Memory B cell (primary cell): Measurements from ENCODE around the gene LRRC32.
A peak's percentile ranks its signal among the peaks of the same experiment; 100 is the strongest.

Experiments
- ATAC-seq: fragments of 150-1000 bp; cut with Tn5 transposase; 2 replicates; pipeline ENCODE4 v1.10.0; 2021; ENCODE audit warnings: low read depth, mild to moderate bottlenecking, moderate library complexity
- DNase-seq, 2 donors: peaks; one replicate each; pipeline ENCODE4 v3.0.0; 2022; ENCODE audit warnings: low spot score in 2 of 2
- H3K27ac Mint-ChIP-seq: one replicate; pipeline ENCODE4 v1.8.0; 2022; ENCODE audit warnings: mild to moderate bottlenecking, moderate library complexity, mixed read lengths
- H3K27me3 Mint-ChIP-seq: one replicate; pipeline ENCODE4 v1.8.0; 2022; ENCODE audit warnings: mixed read lengths
- H3K36me3 Mint-ChIP-seq: one replicate; pipeline ENCODE4 v1.8.0; 2022; ENCODE audit warnings: mild to moderate bottlenecking, mixed read lengths
- H3K4me1 Mint-ChIP-seq: one replicate; pipeline ENCODE4 v1.8.0; 2022; ENCODE audit warnings: mixed read lengths
- H3K4me3 Mint-ChIP-seq: one replicate; pipeline ENCODE4 v1.8.0; 2022; ENCODE audit warnings: mild to moderate bottlenecking, moderate library complexity, mixed read lengths
- H3K9me3 Mint-ChIP-seq: one replicate; pipeline ENCODE4 v1.8.0; 2022; ENCODE audit warnings: mixed read lengths

Gene LRRC32, protein sequence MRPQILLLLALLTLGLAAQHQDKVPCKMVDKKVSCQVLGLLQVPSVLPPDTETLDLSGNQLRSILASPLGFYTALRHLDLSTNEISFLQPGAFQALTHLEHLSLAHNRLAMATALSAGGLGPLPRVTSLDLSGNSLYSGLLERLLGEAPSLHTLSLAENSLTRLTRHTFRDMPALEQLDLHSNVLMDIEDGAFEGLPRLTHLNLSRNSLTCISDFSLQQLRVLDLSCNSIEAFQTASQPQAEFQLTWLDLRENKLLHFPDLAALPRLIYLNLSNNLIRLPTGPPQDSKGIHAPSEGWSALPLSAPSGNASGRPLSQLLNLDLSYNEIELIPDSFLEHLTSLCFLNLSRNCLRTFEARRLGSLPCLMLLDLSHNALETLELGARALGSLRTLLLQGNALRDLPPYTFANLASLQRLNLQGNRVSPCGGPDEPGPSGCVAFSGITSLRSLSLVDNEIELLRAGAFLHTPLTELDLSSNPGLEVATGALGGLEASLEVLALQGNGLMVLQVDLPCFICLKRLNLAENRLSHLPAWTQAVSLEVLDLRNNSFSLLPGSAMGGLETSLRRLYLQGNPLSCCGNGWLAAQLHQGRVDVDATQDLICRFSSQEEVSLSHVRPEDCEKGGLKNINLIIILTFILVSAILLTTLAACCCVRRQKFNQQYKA

DNA sequence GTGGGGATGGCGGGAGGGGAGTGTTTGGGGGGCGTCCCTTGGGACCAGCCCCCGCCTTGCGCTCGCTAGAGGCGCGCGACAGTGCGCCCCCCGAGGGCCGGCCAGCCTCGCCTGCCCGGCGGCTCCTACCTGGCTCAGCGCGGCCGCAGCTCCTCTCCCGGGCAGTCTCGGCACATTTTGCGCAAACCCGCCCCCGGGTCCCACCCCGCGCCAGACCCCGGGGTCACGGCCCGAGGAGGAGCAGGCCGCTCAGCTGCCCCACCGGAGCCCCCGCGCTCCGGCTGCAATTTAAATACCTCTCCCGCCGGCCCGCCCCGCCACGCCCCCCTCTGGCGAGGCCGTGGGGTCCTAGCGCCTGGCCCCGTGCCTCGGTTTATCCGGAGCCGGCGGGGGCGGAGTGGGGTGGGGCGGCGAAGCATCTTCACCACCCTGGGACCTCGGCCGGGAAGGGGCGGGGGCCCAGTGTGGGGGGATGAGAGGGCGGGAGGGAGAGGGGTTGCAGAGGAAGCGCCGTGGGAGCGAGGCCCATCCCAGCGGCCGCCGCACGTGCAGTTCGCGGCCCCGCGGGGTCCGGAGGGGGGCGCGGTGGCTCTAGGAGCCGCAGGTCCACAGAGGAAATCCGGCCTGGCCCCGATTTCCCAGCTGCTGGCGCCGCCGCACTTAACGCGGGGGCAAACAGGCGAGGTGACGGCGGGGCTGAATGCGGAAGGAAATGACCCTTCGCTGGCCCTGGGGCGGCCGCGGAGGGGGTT, at the start of gene LRRC32:
LRRC32 (minus strand) TSS at position 263 of the 752 bp plus-strand sequence. CDS start 4,793 bp downstream, outside the sequence.
- ATAC-seq (no peak), DNase-seq (no peak)
- peak within 1 kb of the TSS; percentile 86 for H3K27ac Mint-ChIP-seq
- peaks cover 60% of the 10 kb centered on the region for H3K4me1 Mint-ChIP-seq
- no peaks in the 10 kb centered on the region for H3K36me3 Mint-ChIP-seq
- no peaks in the 10 kb centered on the region for H3K9me3 Mint-ChIP-seq
- peak within 1 kb of the TSS; percentile 71 for H3K4me3 Mint-ChIP-seq
- H3K27me3 Mint-ChIP-seq: peaks cover 31% of the 10 kb centered on the region

GRCh38 chr11:76719686-76720085, 49.1 kb upstream of the LRRC32 start:
- DNase-seq (no peak), ATAC-seq (no peak)
- Mint-ChIP-seq H3K4me3 (no peak overlapping the region), H3K9me3 (no peaks in the 10 kb centered on the region), H3K27ac (no peak overlapping the region), H3K4me1 (peaks cover 5% of the 10 kb centered on the region), H3K36me3 (no peaks in the 10 kb centered on the region), H3K27me3 (peaks cover 11% of the 10 kb centered on the region)

DNA sequence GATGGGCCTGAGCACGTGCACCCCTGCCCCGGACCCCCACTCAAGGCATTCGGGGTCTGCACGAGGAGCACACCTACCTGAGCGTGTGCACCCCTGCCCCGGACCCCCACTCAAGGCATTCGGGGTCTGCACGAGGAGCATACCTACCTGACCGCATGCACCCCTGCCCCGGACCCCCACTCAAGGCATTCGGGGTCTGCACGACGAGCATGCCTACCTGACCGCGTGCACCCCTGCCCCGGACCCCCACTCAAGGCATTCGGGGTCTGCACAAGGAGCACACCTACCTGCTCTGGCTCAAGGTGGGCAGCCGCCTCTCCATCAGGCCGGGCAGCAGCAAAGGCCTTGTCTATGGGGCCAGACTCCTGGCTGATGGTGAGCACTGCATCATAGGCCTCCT, 48.7 kb upstream of the LRRC32 start:
- Mint-ChIP-seq H3K27ac (no peak overlapping the region), H3K4me1 (peaks cover 5% of the 10 kb centered on the region)
- ATAC-seq: no peak

DNA sequence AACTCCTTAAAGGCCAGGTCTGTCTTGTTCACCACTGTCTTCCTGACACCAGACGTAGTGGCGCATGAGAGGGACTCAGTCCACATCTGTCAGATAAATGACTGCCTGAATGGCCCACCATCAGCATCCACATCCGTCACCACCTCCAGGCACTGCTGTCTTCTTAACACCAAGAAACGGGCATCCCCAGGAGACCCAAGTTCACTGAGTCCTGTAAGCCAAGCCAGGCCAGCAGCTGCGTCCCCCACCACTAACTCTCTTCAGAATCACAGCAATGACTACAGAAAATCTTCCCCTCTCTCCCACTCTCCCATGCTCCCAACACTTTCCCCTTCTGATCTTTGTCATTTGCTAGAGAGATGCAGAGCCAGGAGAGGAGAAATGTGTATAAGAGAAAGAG, 47.3 kb upstream of the LRRC32 start:
- Mint-ChIP-seq H3K4me3 (no peak overlapping the region), H3K27me3 (peaks cover 13% of the 10 kb centered on the region), H3K36me3 (no peaks in the 10 kb centered on the region), H3K4me1 (peaks cover 5% of the 10 kb centered on the region), H3K9me3 (no peaks in the 10 kb centered on the region), H3K27ac (no peak overlapping the region)
- no peak for DNase-seq
- ATAC-seq: no peak

More for the DNA sequence above, 48.7 kb upstream of the LRRC32 start:
- H3K36me3 Mint-ChIP-seq: no peaks in the 10 kb centered on the region
- no peaks in the 10 kb centered on the region for H3K9me3 Mint-ChIP-seq
- DNase-seq: no peak
- no peak overlapping the region for H3K4me3 Mint-ChIP-seq
- peaks cover 10% of the 10 kb centered on the region for H3K27me3 Mint-ChIP-seq

- no peak for DNase-seq
- Mint-ChIP-seq H3K9me3 (no peaks in the 10 kb centered on the region), H3K27ac (no peak overlapping the region), H3K27me3 (peaks cover 14% of the 10 kb centered on the region), H3K36me3 (no peaks in the 10 kb centered on the region), H3K4me3 (no peak overlapping the region), H3K4me1 (peaks cover 4% of the 10 kb centered on the region)
- no peak for ATAC-seq
Observed at GRCh38 chr11:76717369-76717768, 46.8 kb upstream of the LRRC32 start.

- Mint-ChIP-seq H3K4me3 (no peak overlapping the region), H3K27ac (no peak overlapping the region), H3K27me3 (peaks cover 9% of the 10 kb centered on the region), H3K36me3 (no peaks in the 10 kb centered on the region), H3K9me3 (no peaks in the 10 kb centered on the region), H3K4me1 (no peaks in the 10 kb centered on the region)
- no peak for DNase-seq
- no peak for ATAC-seq
Observed at GRCh38 chr11:76716268-76716667, 45.7 kb upstream of the LRRC32 start.

DNA sequence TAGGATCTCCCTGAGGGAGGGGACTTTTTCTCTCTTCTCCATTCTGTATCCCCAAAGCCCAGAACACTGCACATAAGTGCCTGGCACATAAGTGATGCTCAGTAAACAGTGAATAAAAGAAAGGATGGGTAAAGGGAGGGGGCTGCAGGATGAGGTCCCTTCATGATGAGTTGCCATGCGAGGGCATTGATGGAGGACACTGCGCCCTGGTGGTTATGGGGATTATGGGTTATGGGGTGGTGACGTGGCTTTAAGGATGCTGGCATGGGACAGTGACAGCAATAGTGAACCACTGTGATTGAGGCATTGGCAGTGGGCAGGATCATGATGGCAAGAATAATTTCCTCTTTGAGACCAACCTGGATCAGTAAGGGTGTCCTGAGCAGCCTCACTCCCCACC, 43.9 kb upstream of the LRRC32 start:
- H3K27me3 Mint-ChIP-seq: peaks cover 12% of the 10 kb centered on the region
- no peaks in the 10 kb centered on the region for H3K4me1 Mint-ChIP-seq
- H3K36me3 Mint-ChIP-seq: no peaks in the 10 kb centered on the region
- H3K9me3 Mint-ChIP-seq: no peaks in the 10 kb centered on the region
- no peak overlapping the region for H3K4me3 Mint-ChIP-seq
- no peak for ATAC-seq
- DNase-seq: no peak
- no peak overlapping the region for H3K27ac Mint-ChIP-seq

- no peak for DNase-seq
- no peak overlapping the region for H3K4me3 Mint-ChIP-seq
- peaks cover 12% of the 10 kb centered on the region for H3K27me3 Mint-ChIP-seq
- no peaks in the 10 kb centered on the region for H3K36me3 Mint-ChIP-seq
- no peaks in the 10 kb centered on the region for H3K4me1 Mint-ChIP-seq
- ATAC-seq: no peak
- H3K9me3 Mint-ChIP-seq: no peaks in the 10 kb centered on the region
- H3K27ac Mint-ChIP-seq: no peak overlapping the region
Observed at GRCh38 chr11:76713499-76713898, 43.0 kb upstream of the LRRC32 start.

- no peak overlapping the region for H3K4me3 Mint-ChIP-seq
- H3K36me3 Mint-ChIP-seq: no peaks in the 10 kb centered on the region
- H3K4me1 Mint-ChIP-seq: no peaks in the 10 kb centered on the region
- no peak for DNase-seq
- no peak for ATAC-seq
- no peak overlapping the region for H3K27ac Mint-ChIP-seq
- no peaks in the 10 kb centered on the region for H3K9me3 Mint-ChIP-seq
- peaks cover 14% of the 10 kb centered on the region for H3K27me3 Mint-ChIP-seq
Observed at GRCh38 chr11:76712125-76712524, 41.6 kb upstream of the LRRC32 start.

GRCh38 chr11:76709756-76710155, 39.2 kb upstream of the LRRC32 start:
- peaks cover 2% of the 10 kb centered on the region for H3K9me3 Mint-ChIP-seq
- no peaks in the 10 kb centered on the region for H3K36me3 Mint-ChIP-seq
- no peaks in the 10 kb centered on the region for H3K4me1 Mint-ChIP-seq
- H3K4me3 Mint-ChIP-seq: no peak overlapping the region
- ATAC-seq (no peak), DNase-seq (no peak)
- peaks cover 16% of the 10 kb centered on the region for H3K27me3 Mint-ChIP-seq
- no peak overlapping the region for H3K27ac Mint-ChIP-seq

DNA sequence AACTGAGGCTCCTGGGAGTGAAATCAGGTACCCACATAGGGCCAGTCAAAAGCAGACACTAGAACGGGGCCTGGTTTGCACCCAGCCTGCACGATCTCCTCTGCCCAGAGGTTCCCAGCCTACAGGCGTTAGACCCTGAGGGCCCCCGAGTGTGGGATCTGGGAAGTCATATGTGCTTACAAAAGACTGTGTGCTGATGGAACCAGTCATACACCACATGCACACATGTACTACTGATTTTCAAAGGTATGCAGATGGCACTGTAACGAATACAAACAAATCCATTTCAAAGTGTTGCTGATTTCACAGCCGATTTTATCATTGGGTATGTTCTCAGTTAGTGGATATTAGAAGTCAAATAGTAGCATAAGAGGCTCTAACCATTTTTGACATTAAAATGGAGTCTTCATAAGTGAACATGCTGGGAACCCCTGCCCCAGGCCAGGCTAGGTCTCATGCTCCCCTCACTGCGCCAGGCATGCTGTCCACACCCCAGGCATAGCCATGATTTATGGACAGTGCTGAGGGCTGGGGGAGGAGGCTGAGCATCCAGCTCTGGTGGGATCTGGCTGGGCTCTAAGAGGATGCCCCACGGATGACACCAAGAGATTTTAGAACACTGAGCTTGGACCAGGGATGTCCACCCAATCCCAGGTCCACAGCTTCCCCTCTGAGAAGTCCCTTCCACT, 38.6 kb upstream of the LRRC32 start:
- H3K36me3 Mint-ChIP-seq: no peaks in the 10 kb centered on the region
- no peak overlapping the region for H3K27ac Mint-ChIP-seq
- H3K4me1 Mint-ChIP-seq: no peaks in the 10 kb centered on the region
- peaks cover 17% of the 10 kb centered on the region for H3K27me3 Mint-ChIP-seq
- ATAC-seq (no peak), DNase-seq (no peak)
- H3K4me3 Mint-ChIP-seq: no peak overlapping the region
- H3K9me3 Mint-ChIP-seq: peaks cover 5% of the 10 kb centered on the region

- Mint-ChIP-seq H3K4me1 (no peaks in the 10 kb centered on the region), H3K27me3 (peaks cover 11% of the 10 kb centered on the region), H3K9me3 (peaks cover 5% of the 10 kb centered on the region), H3K4me3 (no peak overlapping the region), H3K27ac (no peak overlapping the region), H3K36me3 (no peaks in the 10 kb centered on the region)
- no peak for ATAC-seq
- DNase-seq: no peak
Observed at GRCh38 chr11:76707293-76707825, 36.8 kb upstream of the LRRC32 start.

GRCh38 chr11:76706667-76707066, 36.1 kb upstream of the LRRC32 start:
- Mint-ChIP-seq H3K36me3 (no peaks in the 10 kb centered on the region), H3K27me3 (peaks cover 11% of the 10 kb centered on the region), H3K4me1 (no peaks in the 10 kb centered on the region), H3K27ac (no peak overlapping the region), H3K9me3 (peaks cover 5% of the 10 kb centered on the region), H3K4me3 (no peak overlapping the region)
- DNase-seq (no peak), ATAC-seq (no peak)
